Measurements from ENCODE around the gene NDRG4. TPM values are rescaled to one million over a fixed set of nuclear protein-coding genes. Genes with fewer than 3 reads are reported as not detected.

NDRG4 gene
- total RNA-seq, 1 donor from 2014 or later: 1.7 TPM

DNA sequence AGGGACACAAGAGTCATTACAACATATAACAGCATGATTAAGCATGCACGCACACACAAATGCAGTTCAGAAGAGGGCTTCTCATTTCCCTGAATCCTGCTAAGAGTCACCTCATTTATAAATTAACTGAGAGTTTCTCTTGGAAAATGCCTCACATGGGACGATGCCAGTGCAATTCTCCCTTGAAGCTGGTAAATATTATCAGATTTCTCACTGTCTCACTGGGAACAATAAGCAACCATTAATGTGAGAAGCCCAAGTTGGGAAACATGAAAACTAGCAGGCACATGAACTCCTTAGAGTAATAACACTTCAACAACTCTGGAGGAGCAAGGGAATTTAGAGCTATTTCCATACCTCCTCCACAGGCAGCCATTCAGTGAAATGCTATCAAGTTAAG, 41.8 kb downstream of the NDRG4 start:
- intact Hi-C loops (cut with micrococcal nuclease): no loop called here
- Mint-ChIP-seq H3K9me3 (no peaks in the 10 kb centered on the region), H3K27ac (no peak overlapping the region), H3K4me1 (peaks cover 4% of the 10 kb centered on the region), H3K4me3 (no peak overlapping the region), H3K36me3 (ENCODE audit: low read depth) (peaks cover 77% of the 10 kb centered on the region), H3K27me3 (no peaks in the 10 kb centered on the region)
- DNase-seq: no peak

- Mint-ChIP-seq H3K4me3 (no peak overlapping the region), H3K27ac (peak overlapping the region; percentile 17), H3K9me3 (no peaks in the 10 kb centered on the region), H3K4me1 (peaks cover 2% of the 10 kb centered on the region), H3K27me3 (no peaks in the 10 kb centered on the region), H3K36me3 (ENCODE audit: low read depth) (peaks cover 77% of the 10 kb centered on the region)
- intact Hi-C loops (cut with micrococcal nuclease): no loop called here
- DNase-seq: no peak
Observed at GRCh38 chr16:58542291-58542690, 42.3 kb downstream of the NDRG4 start.

- Mint-ChIP-seq H3K27ac (no peak overlapping the region), H3K4me3 (no peak overlapping the region), H3K9me3 (no peaks in the 10 kb centered on the region), H3K27me3 (no peaks in the 10 kb centered on the region), H3K4me1 (peaks cover under 1% of the 10 kb centered on the region), H3K36me3 (ENCODE audit: low read depth) (peaks cover 76% of the 10 kb centered on the region)
- intact Hi-C loops (cut with micrococcal nuclease): no loop called here
- DNase-seq: no peak
Observed at GRCh38 chr16:58543685-58544084, 43.7 kb downstream of the NDRG4 start.

GRCh38 chr16:58548378-58548777, 48.4 kb downstream of the NDRG4 start:
- H3K4me3 Mint-ChIP-seq: no peak overlapping the region
- intact Hi-C loops (cut with micrococcal nuclease): no loop called here
- no peaks in the 10 kb centered on the region for H3K4me1 Mint-ChIP-seq
- H3K27me3 Mint-ChIP-seq: no peaks in the 10 kb centered on the region
- H3K27ac Mint-ChIP-seq: no peak overlapping the region
- no peaks in the 10 kb centered on the region for H3K9me3 Mint-ChIP-seq
- peaks cover 73% of the 10 kb centered on the region for H3K36me3 Mint-ChIP-seq (ENCODE audit: low read depth)
- DNase-seq: no peak

DNA sequence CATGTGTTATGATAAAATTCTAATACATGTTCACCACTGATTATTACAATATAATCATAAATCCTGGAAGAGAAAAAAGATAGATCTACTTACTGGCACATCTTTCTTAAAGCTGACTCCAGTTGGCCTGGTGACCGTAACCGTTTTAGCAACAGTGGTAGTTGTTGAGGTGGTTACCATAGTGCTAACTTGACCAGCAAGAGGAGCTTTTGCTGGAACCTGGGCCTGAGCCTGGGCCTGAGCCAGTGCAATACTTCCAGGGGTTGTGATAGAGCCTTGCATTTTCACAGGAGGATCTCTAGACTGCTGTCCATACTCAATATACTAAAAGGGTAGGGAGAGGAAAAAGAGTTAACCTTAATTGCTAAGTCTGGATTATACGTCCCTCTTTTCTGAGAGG, 51.6 kb downstream of the NDRG4 start:
- Mint-ChIP-seq H3K4me1 (no peaks in the 10 kb centered on the region), H3K36me3 (ENCODE audit: low read depth) (peaks cover 75% of the 10 kb centered on the region), H3K9me3 (no peaks in the 10 kb centered on the region), H3K4me3 (no peak overlapping the region), H3K27ac (no peak overlapping the region), H3K27me3 (no peaks in the 10 kb centered on the region)
- intact Hi-C loops (cut with micrococcal nuclease): no loop called here
- no peak for DNase-seq

DNA sequence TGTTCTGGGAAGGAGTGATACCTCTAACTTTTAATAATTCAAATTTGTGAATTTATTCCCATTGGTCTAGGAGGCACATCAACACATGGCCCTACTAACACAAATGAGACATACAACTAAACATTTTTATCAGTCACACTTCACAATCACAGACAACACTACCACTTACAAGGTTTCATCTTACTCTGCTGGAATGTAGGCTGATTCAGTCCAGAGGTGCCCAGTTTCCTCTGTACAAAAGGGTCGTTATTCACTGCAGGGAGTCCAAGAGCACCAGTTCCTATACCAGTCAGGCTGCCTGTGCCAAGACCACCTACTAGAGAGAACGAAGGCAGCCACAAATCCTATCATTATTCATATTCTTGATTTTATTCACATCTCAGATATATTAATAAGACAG, 56.7 kb downstream of the NDRG4 start:
- DNase-seq: no peak
- no peak overlapping the region for H3K27ac Mint-ChIP-seq
- no peak overlapping the region for H3K4me3 Mint-ChIP-seq
- H3K36me3 Mint-ChIP-seq (ENCODE audit: low read depth): peaks cover 57% of the 10 kb centered on the region
- intact Hi-C loops (cut with micrococcal nuclease): no loop called here
- no peaks in the 10 kb centered on the region for H3K9me3 Mint-ChIP-seq
- no peaks in the 10 kb centered on the region for H3K27me3 Mint-ChIP-seq
- H3K4me1 Mint-ChIP-seq: no peaks in the 10 kb centered on the region

Other genes starting within 250 kb of the NDRG4 start
- gene PRSS54, start 205.1 kb upstream of the NDRG4 start, total RNA-seq: not detected in 2 replicates
- 24.1 and 25.0 TPM in 2 replicates for gene GINS3, start 107.7 kb upstream of the NDRG4 start, total RNA-seq
- 33.4 and 34.4 TPM in 2 replicates for gene SETD6, start 15.4 kb downstream of the NDRG4 start, total RNA-seq
- 270 and 271 TPM in 2 replicates for gene CNOT1, start 129.7 kb downstream of the NDRG4 start, total RNA-seq
- 7.8 and 10.8 TPM in 2 replicates for gene SLC38A7, start 184.6 kb downstream of the NDRG4 start, total RNA-seq
- gene GOT2, start 234.2 kb downstream of the NDRG4 start, total RNA-seq: 141 and 144 TPM in 2 replicates